ENCODE results near the gene MAP2K6. TPM values are rescaled to one million over a fixed set of nuclear protein-coding genes. Genes with fewer than 3 reads are reported as not detected.
A peak's percentile ranks its signal among the peaks of the same experiment; 100 is the strongest.

Gene MAP2K6
- total RNA-seq, 1 donor from 2014 or later = 10.1 TPM

GRCh38 chr17:69450131-69450530 lies 35.6 kb downstream of the MAP2K6 start:
- H3K27me3 ChIP-seq (ENCODE audit: insufficient read depth, low read length) = no peaks in the 10 kb centered on the region
- Mint-ChIP-seq H3K4me1 (ENCODE audit: low read depth, unreplicated experiment) (peaks cover 26% of the 10 kb centered on the region), H3K36me3 (ENCODE audit: low read depth, unreplicated experiment) (no peaks in the 10 kb centered on the region), H3K4me3 (ENCODE audit: unreplicated experiment) (no peak overlapping the region), H3K9me3 (ENCODE audit: unreplicated experiment) (no peaks in the 10 kb centered on the region), H3K27me3 (ENCODE audit: low read depth, unreplicated experiment) (no peaks in the 10 kb centered on the region), H3K27ac (ENCODE audit: unreplicated experiment) (no peak overlapping the region)
- no peak overlapping the region for H3K27ac ChIP-seq (ENCODE audit: low read depth, low read length)
- no peaks in the 10 kb centered on the region for H4K20me1 ChIP-seq (ENCODE audit: insufficient read depth, low read length)
- no peak overlapping the region for H3K9ac ChIP-seq (ENCODE audit: low read length)
- no peak for FAIRE-seq
- H3K4me1 ChIP-seq (ENCODE audit: insufficient read depth, low read length) = peaks cover 14% of the 10 kb centered on the region
- no peaks in the 10 kb centered on the region for H3K79me2 ChIP-seq (ENCODE audit: insufficient read depth, low read length)
- no peak for DNase-seq (ENCODE audit: low read depth)
- no peaks in the 10 kb centered on the region for H3K36me3 ChIP-seq (ENCODE audit: insufficient read depth, low read length)
- TF ChIP-seq CTCF (IDR thresholded peaks at IDR 0.05; ENCODE audit: insufficient read depth, low read depth, low read length) (no peak), EZH2 (IDR thresholded peaks at IDR 0.05; ENCODE audit: insufficient read depth, low read length) (no peak)
- no peak overlapping the region for H3K4me2 ChIP-seq (ENCODE audit: low read length)
- H2AFZ ChIP-seq (ENCODE audit: low read depth, low read length) = no peak overlapping the region
- no peak overlapping the region for H3K4me3 ChIP-seq (ENCODE audit: insufficient read depth, low read depth, low read length)
- no peaks in the 10 kb centered on the region for H3K9me3 ChIP-seq (ENCODE audit: insufficient read depth, low read depth, low read length)

GRCh38 chr17:69450918-69451317 lies 36.4 kb downstream of the MAP2K6 start:
- H3K27me3 Mint-ChIP-seq (ENCODE audit: low read depth, unreplicated experiment) = no peaks in the 10 kb centered on the region
- no peaks in the 10 kb centered on the region for H3K36me3 Mint-ChIP-seq (ENCODE audit: low read depth, unreplicated experiment)
- no peak overlapping the region for H3K4me3 Mint-ChIP-seq (ENCODE audit: unreplicated experiment)
- H3K9me3 ChIP-seq (ENCODE audit: insufficient read depth, low read depth, low read length) = no peaks in the 10 kb centered on the region
- H3K4me1 Mint-ChIP-seq (ENCODE audit: low read depth, unreplicated experiment) = peaks cover 26% of the 10 kb centered on the region
- TF ChIP-seq EZH2 (IDR thresholded peaks at IDR 0.05; ENCODE audit: insufficient read depth, low read length) (no peak), CTCF (IDR thresholded peaks at IDR 0.05; ENCODE audit: insufficient read depth, low read depth, low read length) (no peak)
- no peak overlapping the region for H3K4me3 ChIP-seq (ENCODE audit: insufficient read depth, low read depth, low read length)
- no peaks in the 10 kb centered on the region for H4K20me1 ChIP-seq (ENCODE audit: insufficient read depth, low read length)
- H3K27ac Mint-ChIP-seq (ENCODE audit: unreplicated experiment) = no peak overlapping the region
- no peaks in the 10 kb centered on the region for H3K79me2 ChIP-seq (ENCODE audit: insufficient read depth, low read length)
- peak overlapping the region; percentile 38 for H2AFZ ChIP-seq (ENCODE audit: low read depth, low read length)
- DNase-seq (ENCODE audit: low read depth) = peak; percentile 41
- peaks cover 14% of the 10 kb centered on the region for H3K4me1 ChIP-seq (ENCODE audit: insufficient read depth, low read length)
- no peak overlapping the region for H3K27ac ChIP-seq (ENCODE audit: low read depth, low read length)
- no peak for FAIRE-seq
- no peaks in the 10 kb centered on the region for H3K9me3 Mint-ChIP-seq (ENCODE audit: unreplicated experiment)
- H3K9ac ChIP-seq (ENCODE audit: low read length) = no peak overlapping the region
- peak overlapping the region; percentile 52 for H3K4me2 ChIP-seq (ENCODE audit: low read length)
- H3K27me3 ChIP-seq (ENCODE audit: insufficient read depth, low read length) = no peaks in the 10 kb centered on the region
- no peaks in the 10 kb centered on the region for H3K36me3 ChIP-seq (ENCODE audit: insufficient read depth, low read length)

- Mint-ChIP-seq H3K4me3 (ENCODE audit: unreplicated experiment) (no peak overlapping the region), H3K4me1 (ENCODE audit: low read depth, unreplicated experiment) (peaks cover 26% of the 10 kb centered on the region), H3K27ac (ENCODE audit: unreplicated experiment) (no peak overlapping the region), H3K27me3 (ENCODE audit: low read depth, unreplicated experiment) (no peaks in the 10 kb centered on the region), H3K36me3 (ENCODE audit: low read depth, unreplicated experiment) (no peaks in the 10 kb centered on the region), H3K9me3 (ENCODE audit: unreplicated experiment) (no peaks in the 10 kb centered on the region)
- Histone ChIP-seq H3K4me3 (ENCODE audit: insufficient read depth, low read depth, low read length) (no peak overlapping the region), H3K9me3 (ENCODE audit: insufficient read depth, low read depth, low read length) (no peaks in the 10 kb centered on the region), H3K36me3 (ENCODE audit: insufficient read depth, low read length) (no peaks in the 10 kb centered on the region), H3K9ac (ENCODE audit: low read length) (no peak overlapping the region), H3K4me2 (ENCODE audit: low read length) (peak overlapping the region; percentile 52), H4K20me1 (ENCODE audit: insufficient read depth, low read length) (no peaks in the 10 kb centered on the region), H3K4me1 (ENCODE audit: insufficient read depth, low read length) (peaks cover 14% of the 10 kb centered on the region), H2AFZ (ENCODE audit: low read depth, low read length) (no peak overlapping the region), H3K27me3 (ENCODE audit: insufficient read depth, low read length) (no peaks in the 10 kb centered on the region), H3K79me2 (ENCODE audit: insufficient read depth, low read length) (no peaks in the 10 kb centered on the region), H3K27ac (ENCODE audit: low read depth, low read length) (no peak overlapping the region)
- no peak for TF ChIP-seq CTCF (IDR thresholded peaks at IDR 0.05; ENCODE audit: insufficient read depth, low read depth, low read length)
- no peak for TF ChIP-seq EZH2 (IDR thresholded peaks at IDR 0.05; ENCODE audit: insufficient read depth, low read length)
- FAIRE-seq (no peak), DNase-seq (ENCODE audit: low read depth) (no peak)
Measured at GRCh38 chr17:69451416-69452394, 37.2 kb downstream of the MAP2K6 start.

Measured in astrocyte (in vitro differentiated cells and primary cell).